HG03521 (cell line): ENCODE measurements around the gene THG1L.

ENCODE experiments used
- ATAC-seq: cut with Tn5 transposase; IDR thresholded peaks from one replicate; pipeline ENCODE4 v1.9.1; 2021; ENCODE audit warnings: mild to moderate bottlenecking, moderate library complexity; ENCODE audit not compliant: unreplicated experiment

Gene THG1L

DNA sequence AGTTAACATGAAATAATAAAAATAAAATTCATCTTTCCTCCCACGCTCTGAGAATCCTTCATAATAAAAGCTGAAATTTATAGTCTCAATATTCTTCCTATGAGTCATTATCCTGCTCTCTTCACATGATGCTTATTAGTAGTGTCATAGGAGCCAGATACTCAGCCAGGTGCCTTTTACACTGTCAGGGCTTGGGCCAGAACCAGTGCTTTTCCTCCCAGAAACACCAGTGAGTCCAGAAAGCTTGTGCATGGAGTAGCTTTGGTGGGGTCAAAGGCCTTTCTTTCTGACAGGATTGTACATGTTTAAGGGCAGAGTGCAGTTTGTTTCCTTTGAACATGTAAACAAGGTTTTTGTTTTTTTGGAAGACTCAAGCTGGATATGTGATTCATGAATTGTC lies 19.1 kb downstream of the THG1L start:
- ATAC-seq, result no peak

DNA sequence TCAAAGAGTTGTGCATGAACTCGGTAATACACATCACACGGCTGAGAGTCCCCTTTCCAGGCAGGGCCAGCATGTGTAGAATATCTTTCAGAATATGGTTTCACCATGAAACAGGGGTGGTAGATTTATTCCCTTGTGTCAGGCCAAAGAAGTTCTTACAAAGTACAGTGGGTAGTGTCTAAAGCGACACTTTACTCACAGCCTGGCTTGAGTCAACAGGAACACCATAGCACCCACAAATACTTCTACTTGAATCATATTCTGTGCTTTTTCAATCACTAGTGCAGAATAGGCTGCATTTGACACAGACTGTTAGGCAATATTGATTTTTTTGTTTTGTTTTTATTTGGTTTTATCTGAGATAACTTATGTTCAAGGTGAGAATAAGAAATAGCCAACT lies 24.9 kb downstream of the THG1L start:
- ATAC-seq, result no peak

- no peak for ATAC-seq
Measured at GRCh38 chr5:157758706-157759105, 27.5 kb downstream of the THG1L start.

GRCh38 chr5:157761690-157762621 lies 30.7 kb downstream of the THG1L start:
- ATAC-seq, result no peak

GRCh38 chr5:157764531-157764930 lies 33.3 kb downstream of the THG1L start:
- no peak for ATAC-seq

DNA sequence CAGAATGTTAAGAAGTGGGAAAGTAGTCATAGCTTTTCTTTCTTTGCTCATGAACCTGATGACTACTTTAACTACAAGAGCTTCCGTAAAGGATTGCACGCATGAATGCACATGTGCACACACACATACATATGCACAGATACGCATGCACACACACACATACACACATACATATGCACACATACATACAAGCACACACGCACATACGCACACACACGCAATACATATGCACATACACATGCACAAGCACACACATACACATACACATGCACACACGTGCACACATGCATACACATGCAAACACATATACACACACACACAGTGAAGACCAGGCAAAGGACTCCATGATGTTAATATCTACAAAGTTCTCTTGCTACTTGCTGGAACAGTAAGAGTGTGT lies 35.2 kb downstream of the THG1L start:
- ATAC-seq, result no peak

- ATAC-seq, result no peak
Measured at GRCh38 chr5:157766902-157767301, 35.7 kb downstream of the THG1L start.

- ATAC-seq, result no peak
Measured at GRCh38 chr5:157767689-157768088, 36.5 kb downstream of the THG1L start.

- no peak for ATAC-seq
Measured at GRCh38 chr5:157770665-157771064, 39.4 kb downstream of the THG1L start.

- no peak for ATAC-seq
Measured at GRCh38 chr5:157772127-157772526, 40.9 kb downstream of the THG1L start.

GRCh38 chr5:157778121-157778805 lies 47.0 kb downstream of the THG1L start:
- ATAC-seq, result no peak

- ATAC-seq, result no peak
Measured at GRCh38 chr5:157779221-157779620, 48.0 kb downstream of the THG1L start.

- no peak for ATAC-seq
Measured at GRCh38 chr5:157785801-157786200, 54.6 kb downstream of the THG1L start.
